Panc1 (cell line): ENCODE data around the gene C8A. TPM values are rescaled to one million over a fixed set of nuclear protein-coding genes. Genes with fewer than 3 reads are reported as not detected.

Source experiments
- ATAC-seq: fragments of 200-7000 bp; cut with Tn5 transposase; 2 replicates; pipeline ENCODE4 v1.9.1; 2020; ENCODE audit warnings: mild to moderate bottlenecking, moderate library complexity
- BruUV-seq: library from RNA; stranded (reverse); fragments of 400-500 nt; replicated peaks from 2 replicates; lab custom pipeline; 2021; lab: Mats Ljungman, UMichigan
- CTCF ChIA-PET: fragments of 300-600 bp; sonication (Branson Sonifier 250); formaldehyde crosslinking; loops from one replicate; lab custom pipeline; 2022; ENCODE audit warnings: antibody characterized with exemption; lab: Charles Lee
- POLR2A ChIA-PET: fragments of 300-600 bp; sonication (Branson Sonifier 250); formaldehyde crosslinking; loops from one replicate; lab custom pipeline; 2022; ENCODE audit warnings: antibody characterized with exemption; lab: Charles Lee
- DNase-seq: peaks from one replicate; pipeline ENCODE4 v3.0.0-alpha.2; 2010; ENCODE audit warnings: low read depth, low spot score
- H3K27ac ChIP-seq: 2 replicates; pipeline ENCODE4 v1.5.1; 2011; ENCODE audit warnings: mild to moderate bottlenecking, low read length, inconsistent platforms
- H3K27me3 ChIP-seq: fragments of 200-500 bp; sonication (Bioruptor generic); 2 replicates; pipeline ENCODE4 v1.6.0; 2014; ENCODE audit warnings: low read length, inconsistent platforms; ENCODE audit not compliant: control insufficient read depth, insufficient read depth
- H3K36me3 ChIP-seq: fragments of 200-500 bp; sonication (Bioruptor generic); 2 replicates; pipeline ENCODE4 v1.5.1; 2014; ENCODE audit warnings: inconsistent platforms, mild to moderate bottlenecking, low read length, moderate library complexity; ENCODE audit not compliant: control insufficient read depth, insufficient read depth
- H3K4me1 ChIP-seq: 2 replicates; pipeline ENCODE4 v1.5.1; 2011; ENCODE audit warnings: inconsistent platforms, mild to moderate bottlenecking, low read length, moderate library complexity; ENCODE audit not compliant: control insufficient read depth, insufficient read depth
- H3K4me3 ChIP-seq, 2 experiments: 2 replicates each; pipeline ENCODE4 v1.5.1; 2011 to 2012; ENCODE audit warnings: low read depth in 2 of 2, low read length in 2 of 2, mild to moderate bottlenecking in 2 of 2, inconsistent platforms in 1 of 2, moderate library complexity in 1 of 2
- H3K9me3 ChIP-seq: fragments of 200-500 bp; sonication (Bioruptor generic); 2 replicates; pipeline ENCODE4 v1.5.1; 2014; ENCODE audit warnings: low read depth, mild to moderate bottlenecking, inconsistent platforms, low read length, moderate library complexity; ENCODE audit not compliant: control insufficient read depth, insufficient read depth
- CTCF ChIP-seq: fragments of 450-650 bp; IDR thresholded peaks from 2 replicates; pipeline ENCODE4 v1.5.1; 2017; ENCODE audit warnings: mild to moderate bottlenecking
- POLR2AphosphoS5 ChIP-seq: IDR thresholded peaks from 2 replicates; pipeline ENCODE4 v1.6.1; 2012; ENCODE audit warnings: mild to moderate bottlenecking, low read depth, low read length, moderate library complexity
- REST ChIP-seq, 2 experiments: IDR thresholded peaks; 2 replicates each; pipeline ENCODE4 v1.6.1; 2011 to 2012; ENCODE audit warnings: low read depth in 2 of 2, control low read depth in 1 of 2, low read length in 1 of 2, mild to moderate bottlenecking in 1 of 2, moderate library complexity in 1 of 2; ENCODE audit not compliant: insufficient read depth in 1 of 2
- SIN3A ChIP-seq: IDR thresholded peaks from 2 replicates; pipeline ENCODE4 v1.6.1; 2012; ENCODE audit warnings: low read depth, mild to moderate bottlenecking, low read length, moderate library complexity, borderline replicate concordance; ENCODE audit not compliant: insufficient read depth
- TCF7L2 ChIP-seq: IDR thresholded peaks from 2 replicates; pipeline ENCODE4 v1.6.1; 2011; ENCODE audit warnings: mild to moderate bottlenecking, low read depth, low read length, inconsistent platforms
- in situ Hi-C: cut with HindIII; loops from 2 replicates; pipeline ENCODE4 v1.10.0; 2016; ENCODE audit warnings: low sequenced_read_pairs, low pct_unique_long_range_greater_than_20kb
- intact Hi-C: fragments of 100-400 bp; cut with micrococcal nuclease; formaldehyde crosslinking; loops from one replicate; pipeline ENCODE4 v1.10.0; 2022; ENCODE audit not compliant: unreplicated experiment
- total RNA-seq: library from RNA; stranded (reverse); gene quantifications from one replicate; pipeline ENCODE4 v1.2.1, GENCODE V29; 2021; ENCODE audit not compliant: unreplicated experiment

The C8A gene
- total RNA-seq, 1 experiment from 2014 or later: not detected

GRCh38 chr1:56934430-56935060, 79.9 kb downstream of the C8A start:
- no TSS peak for BruUV-seq
- in situ Hi-C loops: no loop called here
- no peak overlapping the region for H3K27ac ChIP-seq
- H3K9me3 ChIP-seq: no peaks in the 10 kb centered on the region
- H3K4me3 ChIP-seq: no peak overlapping the region
- intact Hi-C loops: no loop called here
- DNase-seq (no peak), ATAC-seq (no peak)
- TF ChIP-seq TCF7L2: no peak
- no peak for TF ChIP-seq REST (IDR thresholded peaks at IDR 0.05; ENCODE audit: insufficient read depth in 1 of 2, low read depth in 2 of 2, low read length in 1 of 2)
- no peak for TF ChIP-seq POLR2AphosphoS5
- no peak for TF ChIP-seq CTCF
- no peak for TF ChIP-seq SIN3A
- CTCF ChIA-PET: no interaction called here
- H3K36me3 ChIP-seq: no peaks in the 10 kb centered on the region
- POLR2A ChIA-PET: no interaction called here
- H3K4me1 ChIP-seq: no peaks in the 10 kb centered on the region
- H3K27me3 ChIP-seq: no peaks in the 10 kb centered on the region

- in situ Hi-C loops: no loop called here
- Histone ChIP-seq H3K9me3 (no peaks in the 10 kb centered on the region), H3K36me3 (no peaks in the 10 kb centered on the region), H3K4me1 (no peaks in the 10 kb centered on the region), H3K27me3 (no peaks in the 10 kb centered on the region), H3K27ac (no peak overlapping the region), H3K4me3 (no peak overlapping the region)
- BruUV-seq: no TSS peak
- TF ChIP-seq POLR2AphosphoS5 (no peak), CTCF (no peak), TCF7L2 (no peak), SIN3A (no peak), REST (IDR thresholded peaks at IDR 0.05; ENCODE audit: insufficient read depth in 1 of 2, low read depth in 2 of 2, low read length in 1 of 2) (no peak)
- intact Hi-C loops: no loop called here
- CTCF ChIA-PET: no interaction called here
- no peak for ATAC-seq
- POLR2A ChIA-PET: no interaction called here
- no peak for DNase-seq
Observed at GRCh38 chr1:56938646-56939045, 84.0 kb downstream of the C8A start.
